Measurements from ENCODE around the gene AMMECR1L.
"Not testable (repeated sequence)": the region's sequence is repeated elsewhere in the genome, so short reads cannot be mapped to it uniquely, and the experiment has no call there.

Gene AMMECR1L

GRCh38 chr2:127893494-127893893 lies 7.7 kb upstream of the AMMECR1L start:
- no peaks in the 10 kb centered on the region for H3K27me3 ChIP-seq (ENCODE audit: insufficient read depth, poor library complexity, severe bottlenecking)
- H3K27ac ChIP-seq (replicated peaks) = no peak overlapping the region
- H3K4me3 ChIP-seq (replicated peaks; ENCODE audit: insufficient read depth, low read length) = no peak overlapping the region
- no peak for TF ChIP-seq SPI1 (IDR thresholded peaks at IDR 0.05; ENCODE audit: borderline replicate concordance, low read depth)
- no peak for TF ChIP-seq CTCF (IDR thresholded peaks at IDR 0.05; ENCODE audit: insufficient read depth, low read length)
- no peak for TF ChIP-seq REST (IDR thresholded peaks at IDR 0.05; ENCODE audit: insufficient replicate concordance, low read depth)
- no peak for TF ChIP-seq POLR2AphosphoS5 (IDR thresholded peaks at IDR 0.05; ENCODE audit: low read depth)
- no peak for TF ChIP-seq GABPA (IDR thresholded peaks at IDR 0.05; ENCODE audit: low read depth)
- no peak for DNase-seq (ENCODE audit: low read depth in 1 of 2, low spot score in 1 of 2)

GRCh38 chr2:127893033-127893432 lies 7.3 kb upstream of the AMMECR1L start:
- Histone ChIP-seq H3K4me3 (replicated peaks; ENCODE audit: insufficient read depth, low read length) (no peak overlapping the region), H3K27me3 (ENCODE audit: insufficient read depth, poor library complexity, severe bottlenecking) (no peaks in the 10 kb centered on the region), H3K27ac (replicated peaks) (no peak overlapping the region)
- no peak for DNase-seq (ENCODE audit: low read depth in 1 of 2, low spot score in 1 of 2)
- no peak for TF ChIP-seq CTCF (IDR thresholded peaks at IDR 0.05; ENCODE audit: insufficient read depth, low read length)
- TF ChIP-seq SPI1 (IDR thresholded peaks at IDR 0.05; ENCODE audit: borderline replicate concordance, low read depth) = no peak
- no peak for TF ChIP-seq REST (IDR thresholded peaks at IDR 0.05; ENCODE audit: insufficient replicate concordance, low read depth)
- no peak for TF ChIP-seq GABPA (IDR thresholded peaks at IDR 0.05; ENCODE audit: low read depth)
- TF ChIP-seq POLR2AphosphoS5 (IDR thresholded peaks at IDR 0.05; ENCODE audit: low read depth) = no peak

- H3K4me3 ChIP-seq (replicated peaks; ENCODE audit: insufficient read depth, low read length) = no peak overlapping the region
- no peak for TF ChIP-seq CTCF (IDR thresholded peaks at IDR 0.05; ENCODE audit: insufficient read depth, low read length)
- TF ChIP-seq POLR2AphosphoS5 (IDR thresholded peaks at IDR 0.05; ENCODE audit: low read depth) = no peak
- TF ChIP-seq GABPA (IDR thresholded peaks at IDR 0.05; ENCODE audit: low read depth) = no peak
- TF ChIP-seq REST (IDR thresholded peaks at IDR 0.05; ENCODE audit: insufficient replicate concordance, low read depth) = no peak
- TF ChIP-seq SPI1 (IDR thresholded peaks at IDR 0.05; ENCODE audit: borderline replicate concordance, low read depth) = no peak
- H3K27me3 ChIP-seq (ENCODE audit: insufficient read depth, poor library complexity, severe bottlenecking) = no peaks in the 10 kb centered on the region
- no peak overlapping the region for H3K27ac ChIP-seq (replicated peaks)
- peak; percentile 35 to 57 for DNase-seq (ENCODE audit: low read depth in 1 of 2, low spot score in 1 of 2)
These were observed 6.1 kb upstream of the AMMECR1L start for GRCh38 chr2:127891811-127892210.

- not testable (repeated sequence) for DNase-seq (ENCODE audit: low read depth in 1 of 2, low spot score in 1 of 2); H3K27me3 ChIP-seq (ENCODE audit: insufficient read depth, poor library complexity, severe bottlenecking); H3K4me3 ChIP-seq (replicated peaks; ENCODE audit: insufficient read depth, low read length); H3K27ac ChIP-seq (replicated peaks)
These were observed 5.0 kb upstream of the AMMECR1L start for GRCh38 chr2:127890756-127891155.
